IPS-15b (cell line): ENCODE data around the gene HES7.

Experiments
- H3K27me3 ChIP-seq: one replicate; pipeline ENCODE4 v1.6.1; 2013; ENCODE audit warnings: low read length; ENCODE audit not compliant: control insufficient read depth, insufficient read depth
- H3K36me3 ChIP-seq: one replicate; pipeline ENCODE4 v1.6.1; 2013; ENCODE audit warnings: low read length; ENCODE audit not compliant: control insufficient read depth, insufficient read depth
- H3K4me1 ChIP-seq: one replicate; pipeline ENCODE4 v1.6.1; 2013; ENCODE audit warnings: mild to moderate bottlenecking, low read length; ENCODE audit not compliant: control insufficient read depth, insufficient read depth
- H3K4me3 ChIP-seq: one replicate; pipeline ENCODE4 v1.5.1; 2013; ENCODE audit warnings: low read depth, low read length
- H3K9ac ChIP-seq: one replicate; pipeline ENCODE4 v1.6.1; 2013; ENCODE audit warnings: low read depth, mild to moderate bottlenecking, low read length
- H3K9me3 ChIP-seq: one replicate; pipeline ENCODE4 v1.6.1; 2013; ENCODE audit warnings: mild to moderate bottlenecking, low read length; ENCODE audit not compliant: control insufficient read depth, insufficient read depth

The HES7 gene

GRCh38 chr17:8145811-8146210 lies 21.9 kb upstream of the HES7 start:
- H3K36me3 ChIP-seq: peaks cover 80% of the 10 kb centered on the region
- H3K9me3 ChIP-seq: no peaks in the 10 kb centered on the region
- H3K4me3 ChIP-seq: no peak overlapping the region
- H3K4me1 ChIP-seq: peaks cover under 1% of the 10 kb centered on the region
- H3K27me3 ChIP-seq: no peaks in the 10 kb centered on the region
- H3K9ac ChIP-seq: no peak overlapping the region

DNA sequence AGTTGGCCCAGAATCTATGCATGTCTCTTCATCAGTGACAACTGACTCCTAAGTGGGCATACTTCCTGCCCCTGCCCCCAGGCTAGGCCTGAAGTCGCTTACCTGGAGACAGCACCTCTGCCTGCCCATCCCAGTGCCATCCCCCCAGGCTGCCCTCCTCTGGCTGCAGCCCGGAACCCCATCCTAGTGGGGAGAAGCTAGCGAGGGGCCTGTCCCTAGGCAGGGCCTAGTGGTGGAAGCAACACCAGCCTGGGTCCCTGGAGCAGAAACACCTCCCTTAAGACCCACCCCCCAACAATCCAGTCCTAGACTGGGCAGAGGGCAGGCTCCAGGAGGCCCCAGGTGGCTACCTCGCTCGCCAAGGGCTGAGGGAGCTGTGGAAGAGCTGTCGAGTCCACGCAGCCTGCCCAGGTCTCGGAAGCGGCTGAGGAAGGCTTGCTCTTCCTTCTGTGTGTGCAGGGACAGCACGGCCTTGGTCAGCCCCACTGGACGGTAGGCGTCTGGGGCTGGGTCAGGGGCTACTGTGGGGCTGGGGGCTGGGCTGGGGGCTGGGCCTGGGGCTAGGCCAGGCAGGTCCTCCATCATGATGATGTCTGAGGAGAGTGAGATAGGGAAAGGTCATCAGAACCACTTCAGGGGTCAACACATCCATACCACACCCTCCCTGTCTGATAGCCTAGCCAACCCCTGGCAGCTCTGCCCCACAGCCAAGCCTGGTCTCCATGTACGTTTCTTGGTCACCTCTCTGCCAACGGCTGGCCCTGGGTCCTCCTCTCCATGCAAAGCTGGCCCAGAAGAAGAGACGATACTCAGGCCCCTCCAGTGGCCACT lies 20.7 kb upstream of the HES7 start:
- Histone ChIP-seq H3K4me1 (no peaks in the 10 kb centered on the region), H3K4me3 (no peak overlapping the region), H3K36me3 (peaks cover 75% of the 10 kb centered on the region), H3K9ac (no peak overlapping the region), H3K9me3 (no peaks in the 10 kb centered on the region), H3K27me3 (no peaks in the 10 kb centered on the region)

GRCh38 chr17:8143581-8144400 lies 19.9 kb upstream of the HES7 start:
- Histone ChIP-seq H3K9ac (no peak overlapping the region), H3K27me3 (no peaks in the 10 kb centered on the region), H3K4me1 (no peaks in the 10 kb centered on the region), H3K4me3 (no peak overlapping the region), H3K9me3 (no peaks in the 10 kb centered on the region), H3K36me3 (peaks cover 69% of the 10 kb centered on the region)

GRCh38 chr17:8142887-8143580 lies 19.1 kb upstream of the HES7 start:
- Histone ChIP-seq H3K9me3 (no peaks in the 10 kb centered on the region), H3K36me3 (peaks cover 63% of the 10 kb centered on the region), H3K9ac (no peak overlapping the region), H3K4me3 (no peak overlapping the region), H3K27me3 (peaks cover 2% of the 10 kb centered on the region), H3K4me1 (no peaks in the 10 kb centered on the region)

DNA sequence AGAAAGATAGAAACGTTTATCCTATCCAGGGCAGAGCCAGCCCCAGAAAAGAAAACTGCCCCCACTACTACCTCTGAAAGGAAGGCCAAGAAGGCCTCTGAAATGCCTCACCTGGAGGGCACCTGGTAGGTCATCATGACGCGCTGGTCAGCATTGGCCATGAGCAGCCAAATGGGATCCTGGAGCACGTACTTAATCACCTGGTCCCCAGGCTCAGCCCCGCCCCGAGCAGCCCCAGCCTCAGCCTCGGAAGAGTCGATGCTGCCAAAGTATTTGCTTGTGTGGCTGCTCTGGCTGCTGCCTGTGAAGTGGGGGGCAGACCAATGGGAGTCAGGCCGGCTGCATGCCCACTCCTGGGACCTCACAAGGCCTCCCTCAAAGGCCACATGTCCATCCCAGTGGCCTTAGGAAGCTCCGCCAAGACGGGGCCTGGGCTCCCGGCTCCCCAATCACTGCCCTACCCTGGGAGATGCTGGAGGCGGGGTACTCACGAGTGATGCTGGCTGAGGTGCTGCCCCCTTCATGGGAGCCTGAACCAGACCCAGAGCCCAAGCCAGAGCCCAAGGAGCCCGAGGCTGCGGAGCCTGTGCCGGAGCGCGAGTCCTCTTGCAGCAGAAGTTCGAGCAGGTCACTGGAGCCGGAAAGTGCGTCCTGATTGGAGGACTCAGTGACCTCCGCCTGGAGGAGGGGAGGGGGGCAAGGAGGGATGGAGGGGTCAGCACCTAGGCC lies 18.4 kb upstream of the HES7 start:
- no peak overlapping the region for H3K9ac ChIP-seq
- H3K9me3 ChIP-seq: no peaks in the 10 kb centered on the region
- H3K36me3 ChIP-seq: peaks cover 56% of the 10 kb centered on the region
- H3K4me1 ChIP-seq: peaks cover 3% of the 10 kb centered on the region
- H3K27me3 ChIP-seq: peaks cover 8% of the 10 kb centered on the region
- H3K4me3 ChIP-seq: no peak overlapping the region

DNA sequence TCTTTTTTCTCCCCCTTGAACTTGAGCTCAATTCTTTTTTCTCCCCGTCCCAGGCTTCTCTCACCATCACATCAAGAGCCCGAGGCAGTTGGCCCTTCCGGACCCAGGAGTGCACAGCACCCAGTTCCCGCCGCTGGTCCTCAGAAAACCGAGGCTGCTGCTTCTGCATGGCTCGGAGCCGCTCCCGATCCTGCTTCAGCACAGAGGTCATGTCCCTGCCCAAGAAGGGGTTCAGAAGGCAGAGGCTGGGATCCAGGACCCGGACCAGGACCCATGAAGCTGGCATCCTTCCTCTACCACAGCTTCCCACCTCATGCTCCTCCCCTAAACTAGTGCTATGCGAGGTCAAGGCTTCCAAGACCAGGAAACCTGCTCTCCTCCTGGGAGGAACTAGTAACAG lies 17.8 kb upstream of the HES7 start:
- no peak overlapping the region for H3K9ac ChIP-seq
- peaks cover 12% of the 10 kb centered on the region for H3K27me3 ChIP-seq
- no peak overlapping the region for H3K4me3 ChIP-seq
- H3K9me3 ChIP-seq: no peaks in the 10 kb centered on the region
- peaks cover 50% of the 10 kb centered on the region for H3K36me3 ChIP-seq
- H3K4me1 ChIP-seq: peaks cover 3% of the 10 kb centered on the region

GRCh38 chr17:8141045-8141444 lies 17.1 kb upstream of the HES7 start:
- H3K36me3 ChIP-seq: peaks cover 45% of the 10 kb centered on the region

GRCh38 chr17:8140065-8141029 lies 16.4 kb upstream of the HES7 start:
- Histone ChIP-seq H3K4me1 (peaks cover 3% of the 10 kb centered on the region), H3K4me3 (no peak overlapping the region), H3K27me3 (peaks cover 16% of the 10 kb centered on the region), H3K9me3 (no peaks in the 10 kb centered on the region), H3K9ac (no peak overlapping the region), H3K36me3 (peaks cover 38% of the 10 kb centered on the region)

More at GRCh38 chr17:8141045-8141444, 17.1 kb upstream of the HES7 start:
- Histone ChIP-seq H3K9me3 (no peaks in the 10 kb centered on the region), H3K27me3 (peaks cover 16% of the 10 kb centered on the region), H3K9ac (no peak overlapping the region), H3K4me3 (no peak overlapping the region), H3K4me1 (peaks cover 3% of the 10 kb centered on the region)

- Histone ChIP-seq H3K9ac (peak overlapping the region; percentile 77), H3K4me1 (peaks cover 4% of the 10 kb centered on the region), H3K27me3 (peaks cover 16% of the 10 kb centered on the region), H3K36me3 (peaks cover 28% of the 10 kb centered on the region), H3K4me3 (peak overlapping the region; percentile 97), H3K9me3 (no peaks in the 10 kb centered on the region)
Measured at GRCh38 chr17:8138672-8139371, 14.9 kb upstream of the HES7 start.

GRCh38 chr17:8138374-8138671 lies 14.4 kb upstream of the HES7 start:
- Histone ChIP-seq H3K4me1 (peaks cover 6% of the 10 kb centered on the region), H3K36me3 (peaks cover 25% of the 10 kb centered on the region)

More at GRCh38 chr17:8138374-8138671, 14.4 kb upstream of the HES7 start:
- peak overlapping the region; percentile 66 for H3K9ac ChIP-seq
- H3K4me3 ChIP-seq: peak overlapping the region; percentile 97
- no peaks in the 10 kb centered on the region for H3K9me3 ChIP-seq
- peaks cover 16% of the 10 kb centered on the region for H3K27me3 ChIP-seq
